ENCODE measurements around the gene DIS3L2. TPM values are rescaled to one million over a fixed set of nuclear protein-coding genes. Genes with fewer than 3 reads are reported as not detected.

Gene DIS3L2
- total RNA-seq, 1 donor from 2014 or later, result 24.0 TPM

DNA sequence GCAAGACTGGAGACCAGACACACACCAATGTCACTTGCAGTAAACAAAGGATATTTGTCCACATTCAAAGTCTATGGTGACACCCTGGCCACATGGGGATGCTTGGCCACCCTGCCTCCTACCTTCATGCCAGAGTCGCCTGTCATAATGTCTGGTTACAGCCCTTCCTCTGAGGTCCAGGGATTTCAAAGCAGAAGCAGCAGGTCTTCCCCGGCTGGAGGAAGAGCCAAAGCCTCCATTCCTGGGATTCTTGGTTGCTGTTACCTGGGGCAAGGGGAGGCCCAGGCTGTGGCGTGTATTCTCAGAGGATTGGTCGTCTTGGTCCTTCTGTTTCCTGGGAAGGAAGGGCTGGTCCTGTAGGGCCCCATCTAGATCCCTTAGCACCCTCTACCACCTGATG, 414.7 kb downstream of the DIS3L2 start:
- Mint-ChIP-seq H3K4me1 (ENCODE audit: low read depth, unreplicated experiment) (no peaks in the 10 kb centered on the region), H3K27ac (ENCODE audit: unreplicated experiment) (no peak overlapping the region), H3K4me3 (ENCODE audit: unreplicated experiment) (no peak overlapping the region), H3K27me3 (ENCODE audit: low read depth, unreplicated experiment) (peaks cover 19% of the 10 kb centered on the region), H3K36me3 (ENCODE audit: low read depth, unreplicated experiment) (no peaks in the 10 kb centered on the region), H3K9me3 (ENCODE audit: unreplicated experiment) (no peaks in the 10 kb centered on the region)
- Histone ChIP-seq H2AFZ (ENCODE audit: low read depth, low read length) (no peak overlapping the region), H3K4me2 (ENCODE audit: low read length) (no peak overlapping the region), H4K20me1 (ENCODE audit: insufficient read depth, low read length) (no peaks in the 10 kb centered on the region), H3K9ac (ENCODE audit: low read length) (no peak overlapping the region), H3K79me2 (ENCODE audit: insufficient read depth, low read length) (no peaks in the 10 kb centered on the region), H3K4me3 (ENCODE audit: insufficient read depth, low read depth, low read length) (no peak overlapping the region), H3K27ac (ENCODE audit: low read depth, low read length) (no peak overlapping the region), H3K27me3 (ENCODE audit: insufficient read depth, low read length) (peaks cover 10% of the 10 kb centered on the region), H3K36me3 (ENCODE audit: insufficient read depth, low read length) (no peaks in the 10 kb centered on the region), H3K4me1 (ENCODE audit: insufficient read depth, low read length) (no peaks in the 10 kb centered on the region), H3K9me3 (ENCODE audit: insufficient read depth, low read depth, low read length) (no peaks in the 10 kb centered on the region)
- FAIRE-seq (no peak), DNase-seq (ENCODE audit: low read depth) (no peak)
- TF ChIP-seq, protein P1, sequence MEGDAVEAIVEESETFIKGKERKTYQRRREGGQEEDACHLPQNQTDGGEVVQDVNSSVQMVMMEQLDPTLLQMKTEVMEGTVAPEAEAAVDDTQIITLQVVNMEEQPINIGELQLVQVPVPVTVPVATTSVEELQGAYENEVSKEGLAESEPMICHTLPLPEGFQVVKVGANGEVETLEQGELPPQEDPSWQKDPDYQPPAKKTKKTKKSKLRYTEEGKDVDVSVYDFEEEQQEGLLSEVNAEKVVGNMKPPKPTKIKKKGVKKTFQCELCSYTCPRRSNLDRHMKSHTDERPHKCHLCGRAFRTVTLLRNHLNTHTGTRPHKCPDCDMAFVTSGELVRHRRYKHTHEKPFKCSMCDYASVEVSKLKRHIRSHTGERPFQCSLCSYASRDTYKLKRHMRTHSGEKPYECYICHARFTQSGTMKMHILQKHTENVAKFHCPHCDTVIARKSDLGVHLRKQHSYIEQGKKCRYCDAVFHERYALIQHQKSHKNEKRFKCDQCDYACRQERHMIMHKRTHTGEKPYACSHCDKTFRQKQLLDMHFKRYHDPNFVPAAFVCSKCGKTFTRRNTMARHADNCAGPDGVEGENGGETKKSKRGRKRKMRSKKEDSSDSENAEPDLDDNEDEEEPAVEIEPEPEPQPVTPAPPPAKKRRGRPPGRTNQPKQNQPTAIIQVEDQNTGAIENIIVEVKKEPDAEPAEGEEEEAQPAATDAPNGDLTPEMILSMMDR (IDR thresholded peaks at IDR 0.05; ENCODE audit: insufficient read depth, low read depth, low read length), result no peak
- TF ChIP-seq EZH2 (IDR thresholded peaks at IDR 0.05; ENCODE audit: insufficient read depth, low read length), result no peak

DNA sequence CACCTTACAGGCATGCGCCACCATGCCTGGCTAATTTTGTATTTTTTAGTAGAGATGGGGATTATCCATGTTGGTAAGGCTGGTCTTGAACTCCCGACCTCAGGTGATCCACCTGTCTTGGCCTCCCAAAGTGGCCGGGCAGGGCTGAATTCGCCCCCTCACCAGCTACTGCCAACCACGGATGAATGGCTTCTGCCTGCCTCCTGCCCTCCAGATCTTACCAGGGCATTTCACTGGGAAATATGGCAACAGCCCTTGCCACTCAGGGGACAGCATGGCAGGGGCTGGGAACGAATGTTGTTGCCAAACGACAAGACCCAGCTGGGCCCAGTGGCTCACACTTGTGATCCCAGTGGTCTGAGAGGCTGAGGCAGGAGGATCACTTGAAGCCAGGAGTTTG, 415.2 kb downstream of the DIS3L2 start:
- no peaks in the 10 kb centered on the region for H3K36me3 Mint-ChIP-seq (ENCODE audit: low read depth, unreplicated experiment)
- Histone ChIP-seq H3K79me2 (ENCODE audit: insufficient read depth, low read length) (no peaks in the 10 kb centered on the region), H3K36me3 (ENCODE audit: insufficient read depth, low read length) (no peaks in the 10 kb centered on the region), H3K4me3 (ENCODE audit: insufficient read depth, low read depth, low read length) (no peak overlapping the region), H3K27ac (ENCODE audit: low read depth, low read length) (no peak overlapping the region), H4K20me1 (ENCODE audit: insufficient read depth, low read length) (no peaks in the 10 kb centered on the region), H2AFZ (ENCODE audit: low read depth, low read length) (no peak overlapping the region), H3K9me3 (ENCODE audit: insufficient read depth, low read depth, low read length) (no peaks in the 10 kb centered on the region), H3K9ac (ENCODE audit: low read length) (no peak overlapping the region), H3K4me1 (ENCODE audit: insufficient read depth, low read length) (no peaks in the 10 kb centered on the region), H3K4me2 (ENCODE audit: low read length) (no peak overlapping the region), H3K27me3 (ENCODE audit: insufficient read depth, low read length) (peaks cover 12% of the 10 kb centered on the region)
- DNase-seq (ENCODE audit: low read depth), result no peak
- no peak overlapping the region for H3K4me3 Mint-ChIP-seq (ENCODE audit: unreplicated experiment)
- no peak overlapping the region for H3K27ac Mint-ChIP-seq (ENCODE audit: unreplicated experiment)
- no peak for FAIRE-seq
- no peaks in the 10 kb centered on the region for H3K4me1 Mint-ChIP-seq (ENCODE audit: low read depth, unreplicated experiment)
- no peaks in the 10 kb centered on the region for H3K9me3 Mint-ChIP-seq (ENCODE audit: unreplicated experiment)
- peaks cover 19% of the 10 kb centered on the region for H3K27me3 Mint-ChIP-seq (ENCODE audit: low read depth, unreplicated experiment)
- TF ChIP-seq EZH2 (IDR thresholded peaks at IDR 0.05; ENCODE audit: insufficient read depth, low read length), result no peak
- TF ChIP-seq, protein P1 (IDR thresholded peaks at IDR 0.05; ENCODE audit: insufficient read depth, low read depth, low read length), result no peak

DNA sequence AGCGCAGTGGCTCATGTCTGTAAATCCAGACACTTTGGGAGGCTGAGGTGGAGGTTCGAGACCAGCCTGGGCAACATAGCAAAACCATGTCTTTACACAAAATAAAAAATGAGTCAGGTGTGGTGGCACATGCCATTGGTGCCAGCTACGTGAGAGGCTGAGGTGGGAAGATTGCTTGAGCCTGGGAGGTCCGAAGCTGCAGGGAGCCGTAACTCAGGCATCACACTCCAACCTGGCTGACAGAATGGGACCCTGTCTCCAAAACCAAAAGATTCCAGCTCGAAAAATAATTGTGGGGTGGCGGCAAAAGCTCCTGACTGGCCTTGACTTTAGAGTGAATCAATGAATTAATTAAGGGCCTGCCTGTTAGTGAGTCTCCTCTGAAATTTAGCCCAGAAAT, 415.8 kb downstream of the DIS3L2 start:
- no peaks in the 10 kb centered on the region for H3K4me1 ChIP-seq (ENCODE audit: insufficient read depth, low read length)
- H3K4me2 ChIP-seq (ENCODE audit: low read length), result no peak overlapping the region
- no peak for DNase-seq (ENCODE audit: low read depth)
- no peak overlapping the region for H3K27ac Mint-ChIP-seq (ENCODE audit: unreplicated experiment)
- H4K20me1 ChIP-seq (ENCODE audit: insufficient read depth, low read length), result no peaks in the 10 kb centered on the region
- H3K9ac ChIP-seq (ENCODE audit: low read length), result no peak overlapping the region
- no peak overlapping the region for H3K27ac ChIP-seq (ENCODE audit: low read depth, low read length)
- H3K36me3 ChIP-seq (ENCODE audit: insufficient read depth, low read length), result no peaks in the 10 kb centered on the region
- H3K4me1 Mint-ChIP-seq (ENCODE audit: low read depth, unreplicated experiment), result no peaks in the 10 kb centered on the region
- no peaks in the 10 kb centered on the region for H3K36me3 Mint-ChIP-seq (ENCODE audit: low read depth, unreplicated experiment)
- H3K27me3 ChIP-seq (ENCODE audit: insufficient read depth, low read length), result peaks cover 18% of the 10 kb centered on the region
- H3K4me3 ChIP-seq (ENCODE audit: insufficient read depth, low read depth, low read length), result no peak overlapping the region
- FAIRE-seq, result no peak
- H3K4me3 Mint-ChIP-seq (ENCODE audit: unreplicated experiment), result no peak overlapping the region
- H2AFZ ChIP-seq (ENCODE audit: low read depth, low read length), result no peak overlapping the region
- no peaks in the 10 kb centered on the region for H3K79me2 ChIP-seq (ENCODE audit: insufficient read depth, low read length)
- TF ChIP-seq, protein P1 (IDR thresholded peaks at IDR 0.05; ENCODE audit: insufficient read depth, low read depth, low read length), result no peak
- no peak for TF ChIP-seq EZH2 (IDR thresholded peaks at IDR 0.05; ENCODE audit: insufficient read depth, low read length)
- H3K9me3 Mint-ChIP-seq (ENCODE audit: unreplicated experiment), result no peaks in the 10 kb centered on the region
- H3K27me3 Mint-ChIP-seq (ENCODE audit: low read depth, unreplicated experiment), result peaks cover 19% of the 10 kb centered on the region
- no peaks in the 10 kb centered on the region for H3K9me3 ChIP-seq (ENCODE audit: insufficient read depth, low read depth, low read length)
